ENCODE data around the gene BCAP31. TPM values are rescaled to one million over a fixed set of nuclear protein-coding genes. Genes with fewer than 3 reads are reported as not detected.
"Not testable (repeated sequence)": the region's sequence is repeated elsewhere in the genome, so short reads cannot be mapped to it uniquely, and the experiment has no call there.

The BCAP31 gene
- total RNA-seq, 6 donors from 2014 or later = 110 to 236 (median 132) TPM

DNA sequence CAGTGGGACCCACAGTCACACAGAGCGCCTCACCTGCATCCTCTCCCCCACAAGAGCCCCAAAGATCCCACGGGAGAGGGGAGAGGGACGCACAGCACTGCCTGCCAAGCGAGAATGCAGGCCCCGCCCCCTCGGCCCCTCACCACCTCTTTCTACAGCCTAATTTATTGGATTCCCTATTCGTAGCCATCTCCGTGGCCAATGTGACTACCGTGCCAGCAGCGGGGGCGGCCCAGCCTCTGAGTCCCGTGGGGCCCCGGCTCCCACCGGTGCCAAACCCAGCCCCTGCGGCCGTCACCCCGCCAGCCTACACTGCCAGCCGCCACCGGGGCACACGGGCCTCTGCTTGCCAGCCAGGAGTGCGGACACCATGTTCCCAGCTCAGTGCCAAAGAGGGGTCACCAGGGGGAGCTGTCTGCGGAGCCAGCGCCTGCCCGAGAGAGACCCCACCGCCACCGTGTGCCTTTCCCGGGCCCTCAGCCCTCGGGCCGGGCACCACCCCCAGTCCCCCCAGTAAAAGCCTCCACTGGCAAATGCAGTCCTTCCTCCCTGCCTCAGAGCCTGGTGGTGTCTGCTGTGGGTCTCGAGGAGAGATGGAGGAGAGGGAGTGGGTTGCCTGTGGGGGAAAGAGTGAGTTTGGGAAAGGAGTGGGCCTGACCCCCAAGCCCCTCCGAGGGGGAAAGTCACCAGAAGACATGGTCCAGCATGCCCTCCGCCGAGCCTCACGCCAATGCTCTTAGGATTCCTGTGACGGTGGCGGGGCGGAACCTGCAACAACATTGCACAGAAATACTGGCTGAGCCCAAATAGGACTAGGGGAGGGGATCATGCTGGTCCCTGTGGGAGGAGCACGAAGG is 20.3 kb upstream of the BCAP31 start:
- H3K4me3 ChIP-seq = peak overlapping the region in 3 of 4 donors; percentile 16 to 29 (median 21)
- TF ChIP-seq, protein P1, sequence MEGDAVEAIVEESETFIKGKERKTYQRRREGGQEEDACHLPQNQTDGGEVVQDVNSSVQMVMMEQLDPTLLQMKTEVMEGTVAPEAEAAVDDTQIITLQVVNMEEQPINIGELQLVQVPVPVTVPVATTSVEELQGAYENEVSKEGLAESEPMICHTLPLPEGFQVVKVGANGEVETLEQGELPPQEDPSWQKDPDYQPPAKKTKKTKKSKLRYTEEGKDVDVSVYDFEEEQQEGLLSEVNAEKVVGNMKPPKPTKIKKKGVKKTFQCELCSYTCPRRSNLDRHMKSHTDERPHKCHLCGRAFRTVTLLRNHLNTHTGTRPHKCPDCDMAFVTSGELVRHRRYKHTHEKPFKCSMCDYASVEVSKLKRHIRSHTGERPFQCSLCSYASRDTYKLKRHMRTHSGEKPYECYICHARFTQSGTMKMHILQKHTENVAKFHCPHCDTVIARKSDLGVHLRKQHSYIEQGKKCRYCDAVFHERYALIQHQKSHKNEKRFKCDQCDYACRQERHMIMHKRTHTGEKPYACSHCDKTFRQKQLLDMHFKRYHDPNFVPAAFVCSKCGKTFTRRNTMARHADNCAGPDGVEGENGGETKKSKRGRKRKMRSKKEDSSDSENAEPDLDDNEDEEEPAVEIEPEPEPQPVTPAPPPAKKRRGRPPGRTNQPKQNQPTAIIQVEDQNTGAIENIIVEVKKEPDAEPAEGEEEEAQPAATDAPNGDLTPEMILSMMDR (IDR thresholded peaks at IDR 0.05) = no peak
- TF ChIP-seq POLR2AphosphoS5 (IDR thresholded peaks at IDR 0.05) (no peak), POLR2A (IDR thresholded peaks at IDR 0.05) (no peak), EP300 (IDR thresholded peaks at IDR 0.05) (no peak)
- H3K27me3 ChIP-seq = no peaks in the 10 kb centered on the region
- peak overlapping the region in 3 of 4 donors; percentile 27 to 67 (median 49) for H3K27ac ChIP-seq
- no peaks in the 10 kb centered on the region for H3K9me3 ChIP-seq
- DNase-seq (peak in 1 of 2 donors; percentile 73), ATAC-seq (ENCODE audit: low FRiP score in 2 of 2) (no peak)
- peaks cover 0 to 12% (median 3%) of the 10 kb centered on the region in 4 donors for H3K4me1 ChIP-seq
- peaks cover 0 to 13% (median 2%) of the 10 kb centered on the region in 4 donors for H3K36me3 ChIP-seq
- WGBS, 2 donors = 24 to 39% methylated on average over 12 to 36 of the region's 38 CpGs

DNA sequence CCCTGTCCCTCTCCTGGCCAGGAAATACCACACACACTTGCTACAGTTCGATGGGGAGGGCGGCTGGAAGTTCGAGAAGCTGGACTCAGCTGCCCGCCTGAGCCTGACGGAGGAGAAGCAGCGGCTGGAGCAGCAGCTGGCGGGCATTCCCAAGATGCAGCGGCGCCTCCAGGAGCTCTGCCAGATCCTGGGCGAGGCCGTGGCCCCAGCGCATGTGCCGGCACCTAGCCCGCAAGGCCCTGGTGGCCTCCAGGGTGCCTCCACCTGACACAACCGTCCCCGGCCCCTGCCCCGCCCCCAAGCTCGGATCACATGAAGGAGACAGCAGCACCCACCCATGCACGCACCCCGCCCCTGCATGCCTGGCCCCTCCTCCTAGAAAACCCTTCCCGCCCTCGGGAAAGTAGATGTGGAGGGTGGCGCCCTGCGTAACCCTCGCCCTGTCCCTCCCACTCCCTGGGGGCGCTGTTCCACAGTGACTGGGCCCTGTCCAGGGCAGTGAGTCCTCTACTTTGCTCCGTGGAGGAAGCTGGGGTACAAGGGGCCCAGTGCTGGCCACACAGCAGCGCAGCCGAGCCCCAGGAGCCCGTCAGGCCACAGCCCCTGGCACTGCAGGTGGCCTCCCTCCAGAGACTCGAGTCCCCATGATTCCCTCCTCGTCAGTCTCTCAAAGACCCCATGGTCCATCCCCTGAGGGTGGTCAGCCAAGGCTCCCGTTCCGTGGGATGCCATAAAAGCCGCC is 19.5 kb upstream of the BCAP31 start:
- 68% methylated on average over 20 of the region's 35 CpGs; no CpG with 5 or more reads in 1 of the 2 donors for WGBS, 2 donors
- ATAC-seq (ENCODE audit: low FRiP score in 2 of 2); H3K9me3 ChIP-seq; H3K27me3 ChIP-seq: not testable (repeated sequence)
- Histone ChIP-seq H3K27ac (peak overlapping the region in 3 of 4 donors; percentile 27 to 67 (median 49)), H3K4me3 (peak overlapping the region in 3 of 4 donors; percentile 16 to 29 (median 21)), H3K36me3 (peaks cover 0 to 13% (median 2%) of the 10 kb centered on the region in 4 donors), H3K4me1 (peaks cover 0 to 12% (median 3%) of the 10 kb centered on the region in 4 donors)
- peak in 1 of 4 donors; percentile 24 for TF ChIP-seq POLR2A (IDR thresholded peaks at IDR 0.05)
- peak; percentile 83 to 90 for DNase-seq

DNA sequence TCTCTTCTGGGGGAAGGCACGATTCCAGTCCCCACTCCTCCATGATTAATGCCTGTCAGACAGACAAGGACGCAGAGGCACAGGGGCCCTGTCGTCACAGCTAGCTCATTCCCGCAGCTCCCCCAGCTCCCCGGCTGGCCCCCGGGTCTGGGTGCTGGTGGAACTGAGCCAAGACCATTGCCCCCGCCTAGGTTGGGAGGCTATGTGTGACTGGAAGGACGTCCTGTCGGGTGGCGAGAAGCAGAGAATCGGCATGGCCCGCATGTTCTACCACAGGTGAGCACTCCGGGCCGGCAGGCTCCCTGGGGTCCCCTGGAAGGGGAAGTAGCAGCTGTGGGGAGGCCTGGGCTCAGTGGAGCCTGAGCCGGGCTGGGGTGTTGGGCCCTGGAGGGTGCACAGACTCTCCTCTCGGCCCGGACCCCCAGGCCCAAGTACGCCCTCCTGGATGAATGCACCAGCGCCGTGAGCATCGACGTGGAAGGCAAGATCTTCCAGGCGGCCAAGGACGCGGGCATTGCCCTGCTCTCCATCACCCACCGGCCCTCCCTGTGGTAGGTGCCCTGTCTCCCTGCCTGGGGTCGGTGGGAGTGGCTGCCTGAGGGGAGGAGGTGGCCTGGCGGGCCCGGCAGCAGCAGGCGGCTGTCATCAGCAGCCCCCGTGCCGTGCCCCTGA is 18.7 kb upstream of the BCAP31 start:
- not testable (repeated sequence) for H3K27me3 ChIP-seq; ATAC-seq (ENCODE audit: low FRiP score in 2 of 2); H3K4me3 ChIP-seq; H3K9me3 ChIP-seq
- Histone ChIP-seq H3K4me1 (peaks cover 0 to 12% (median 3%) of the 10 kb centered on the region in 4 donors), H3K36me3 (peaks cover 0 to 13% (median 2%) of the 10 kb centered on the region in 4 donors), H3K27ac (peak overlapping the region in 2 of 4 donors; percentile 15 to 49)
- DNase-seq = peak in 1 of 2 donors; percentile 52
- 80% methylated on average over 25 of the region's 32 CpGs; no CpG with 5 or more reads in 1 of the 2 donors for WGBS, 2 donors

DNA sequence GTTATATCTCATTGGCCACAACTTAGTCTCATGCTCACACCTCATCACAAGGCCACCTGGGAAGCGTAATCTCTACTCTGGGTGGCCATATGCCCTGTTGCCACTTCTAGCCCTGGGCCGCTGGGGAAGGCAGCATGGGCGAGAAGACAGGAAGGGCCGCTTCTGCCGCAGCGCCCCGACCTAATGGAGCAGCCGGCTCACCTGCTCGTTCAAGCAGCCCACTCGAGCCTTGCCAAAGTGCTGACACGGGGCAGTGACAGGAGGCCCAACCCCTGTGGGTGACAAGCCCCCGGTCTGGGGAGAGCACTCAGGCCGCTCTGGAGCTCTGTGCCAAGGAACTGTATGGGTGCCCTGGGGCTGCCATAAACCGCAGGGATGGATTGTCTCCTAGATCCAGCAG is 17.9 kb upstream of the BCAP31 start:
- WGBS, 2 donors = 92% methylated on average over 3 of the region's 14 CpGs; no CpG with 5 or more reads in 1 of the 2 donors

DNA sequence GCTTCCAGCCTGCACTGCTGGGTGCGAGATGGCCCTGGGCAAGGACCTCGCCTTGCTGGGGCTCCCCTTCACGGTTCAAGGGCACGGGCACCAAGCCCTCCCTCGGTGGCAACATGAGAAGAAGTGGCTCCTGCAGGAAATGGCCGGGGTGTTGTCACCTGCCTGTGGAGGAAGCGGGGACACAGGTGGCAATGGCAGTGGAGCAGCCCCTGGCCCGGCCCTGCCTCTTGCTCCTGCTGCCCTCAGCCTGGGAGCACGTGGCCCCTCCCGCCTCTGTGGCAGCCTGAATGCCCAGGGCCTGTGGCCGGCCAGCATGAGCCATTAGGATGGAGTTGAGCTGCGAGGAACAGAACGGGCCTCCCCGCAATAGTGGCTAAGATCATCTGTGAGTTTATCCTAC is 17.3 kb upstream of the BCAP31 start:
- ATAC-seq (ENCODE audit: low FRiP score in 2 of 2) = no peak

More for the DNA sequence above, 17.9 kb upstream of the BCAP31 start:
- ATAC-seq (ENCODE audit: low FRiP score in 2 of 2); H3K27me3 ChIP-seq; H3K9me3 ChIP-seq; H3K4me3 ChIP-seq; H3K27ac ChIP-seq; DNase-seq: not testable (repeated sequence)
- Histone ChIP-seq H3K4me1 (peaks cover 0 to 12% (median 3%) of the 10 kb centered on the region in 4 donors), H3K36me3 (peaks cover 0 to 13% (median 6%) of the 10 kb centered on the region in 4 donors)

More for the DNA sequence above, 17.3 kb upstream of the BCAP31 start:
- no peak for TF ChIP-seq POLR2A (IDR thresholded peaks at IDR 0.05)
- TF ChIP-seq EP300 (IDR thresholded peaks at IDR 0.05) = no peak
- no peak for TF ChIP-seq POLR2AphosphoS5 (IDR thresholded peaks at IDR 0.05)
- TF ChIP-seq, protein P1 (IDR thresholded peaks at IDR 0.05) = no peak
- H3K27me3 ChIP-seq = no peaks in the 10 kb centered on the region
- 83 to 90% methylated on average over 2 to 10 of the region's 14 CpGs for WGBS, 2 donors
- no peaks in the 10 kb centered on the region for H3K9me3 ChIP-seq
- peak in 1 of 2 donors; percentile 42 for DNase-seq
- H3K4me1 ChIP-seq = peaks cover 0 to 12% (median 3%) of the 10 kb centered on the region in 4 donors
- no peak overlapping the region for H3K4me3 ChIP-seq
- peaks cover 0 to 19% (median 9%) of the 10 kb centered on the region in 4 donors for H3K36me3 ChIP-seq
- H3K27ac ChIP-seq = no peak overlapping the region
